Esophagus (tissue), 2 donors: ENCODE measurements around the gene BMPR1B. TPM values are rescaled to one million over a fixed set of nuclear protein-coding genes. Genes with fewer than 3 reads are reported as not detected.
A peak's percentile ranks its signal among the peaks of the same experiment; 100 is the strongest.

Experiments
- H3K27ac ChIP-seq, 2 donors: one replicate each; pipeline ENCODE4 v1.5.1; 2013; ENCODE audit warnings: low read depth in 2 of 2, mild to moderate bottlenecking in 2 of 2, inconsistent platforms in 1 of 2, low read length in 1 of 2, moderate library complexity in 1 of 2
- H3K27me3 ChIP-seq, 2 donors: one replicate each; pipeline ENCODE4 v1.6.1; 2013; ENCODE audit warnings: low read length in 2 of 2, control low read depth in 1 of 2, mild to moderate bottlenecking in 1 of 2; ENCODE audit not compliant: insufficient read depth in 2 of 2, control insufficient read depth in 1 of 2
- H3K36me3 ChIP-seq, 2 donors: one replicate each; pipeline ENCODE4 v1.6.1; 2013; ENCODE audit warnings: low read length in 1 of 2; ENCODE audit not compliant: control insufficient read depth in 2 of 2, insufficient read depth in 2 of 2
- H3K4me1 ChIP-seq, 2 donors: one replicate each; pipeline ENCODE4 v1.6.1; 2013; ENCODE audit warnings: low read length in 1 of 2; ENCODE audit not compliant: control insufficient read depth in 2 of 2, insufficient read depth in 2 of 2
- H3K4me3 ChIP-seq, 2 donors: one replicate each; pipeline ENCODE4 v1.5.1; 2013; ENCODE audit warnings: low read length in 2 of 2, mild to moderate bottlenecking in 2 of 2, low read depth in 1 of 2, moderate library complexity in 1 of 2
- H3K9me3 ChIP-seq, 2 donors: one replicate each; pipeline ENCODE4 v1.6.1; 2013; ENCODE audit warnings: mild to moderate bottlenecking in 2 of 2, low read depth in 1 of 2, low read length in 1 of 2, moderate library complexity in 1 of 2; ENCODE audit not compliant: control insufficient read depth in 2 of 2, insufficient read depth in 1 of 2
- WGBS, 2 donors: extraction: QIAGEN DNeasy Blood & Tissue Kit; methylation state at CpG; one replicate each; pipeline ENCODE4 v1.1.7; 2013; 5-methylcytosine and 5-hydroxymethylcytosine counted together
- polyA plus RNA-seq, 2 donors: library from polyadenylated mRNA; stranded (reverse); fragments of 200-250 nt; gene quantifications; one replicate each; pipeline ENCODE4 v1.2.3, GENCODE V29; 2013
- donor health status: healthy with polysubstance abuse.
- donor health status: Bipolar disorder and iron deficiency.

BMPR1B gene
- polyA plus RNA-seq: under 1 TPM; 0.18 to 0.22 TPM

- no peaks in the 10 kb centered on the region for H3K9me3 ChIP-seq
- H3K4me3 ChIP-seq: peak within 1 kb of the TSS; percentile 61 to 68
- no peaks in the 10 kb centered on the region for H3K4me1 ChIP-seq
- H3K27ac ChIP-seq: peak within 1 kb of the TSS in 1 of 2 donors; percentile 35
- WGBS, 2 donors: 4 to 7% methylated on average over 34 to 76 of the region's 77 CpGs
- H3K36me3 ChIP-seq: no peaks in the 10 kb centered on the region
- H3K27me3 ChIP-seq: peaks cover 7 to 8% of the 10 kb centered on the region in 2 donors
These were observed at the start of gene BMPR1B for GRCh38 chr4:94757192-94758140. BMPR1B (plus strand) TSS chr4:94757955; CDS start chr4:95104425, 346,470 bp downstream.

- Histone ChIP-seq H3K4me1 (no peaks in the 10 kb centered on the region), H3K27ac (no peak overlapping the region), H3K27me3 (no peaks in the 10 kb centered on the region), H3K4me3 (no peak overlapping the region), H3K9me3 (no peaks in the 10 kb centered on the region), H3K36me3 (no peaks in the 10 kb centered on the region)
- 84 to 86% methylated on average over 5 of the region's 5 CpGs for WGBS, 2 donors
These were observed 46.1 kb upstream of the BMPR1B start for GRCh38 chr4:94711635-94712034.

- no peaks in the 10 kb centered on the region for H3K9me3 ChIP-seq
- H3K4me1 ChIP-seq: no peaks in the 10 kb centered on the region
- no peaks in the 10 kb centered on the region for H3K27me3 ChIP-seq
- no peak overlapping the region for H3K4me3 ChIP-seq
- no peaks in the 10 kb centered on the region for H3K36me3 ChIP-seq
- H3K27ac ChIP-seq: no peak overlapping the region
- 70 to 71% methylated on average over 5 of the region's 5 CpGs for WGBS, 2 donors
These were observed 43.2 kb upstream of the BMPR1B start for GRCh38 chr4:94714365-94715160.

- no peak overlapping the region for H3K27ac ChIP-seq
- no peaks in the 10 kb centered on the region for H3K9me3 ChIP-seq
- H3K27me3 ChIP-seq: no peaks in the 10 kb centered on the region
- no peak overlapping the region for H3K4me3 ChIP-seq
- no peaks in the 10 kb centered on the region for H3K36me3 ChIP-seq
- 82 to 83% methylated on average over 6 of the region's 6 CpGs for WGBS, 2 donors
- no peaks in the 10 kb centered on the region for H3K4me1 ChIP-seq
These were observed 42.0 kb upstream of the BMPR1B start for GRCh38 chr4:94715726-94716125.

DNA sequence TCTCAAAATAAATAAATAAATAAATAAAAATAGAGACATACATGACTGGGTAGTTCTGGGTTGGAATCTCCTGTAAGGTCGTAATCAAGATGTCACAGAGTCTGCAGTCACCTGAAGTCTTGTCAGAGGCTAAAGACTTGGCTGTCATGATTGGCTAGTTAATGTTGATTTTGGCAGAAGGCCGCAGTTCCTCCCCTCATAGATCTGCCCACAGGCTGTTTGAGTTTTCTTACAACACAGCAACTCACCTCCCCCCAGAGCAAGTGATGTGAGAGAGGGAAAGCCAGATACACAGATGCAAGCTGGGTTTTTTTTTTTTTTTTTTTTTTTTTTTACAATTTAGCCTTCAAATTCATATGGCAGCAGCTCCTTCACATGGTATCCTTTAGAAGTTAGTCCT is 36.4 kb upstream of the BMPR1B start:
- Histone ChIP-seq H3K27ac (no peak overlapping the region), H3K9me3 (no peaks in the 10 kb centered on the region), H3K4me3 (no peak overlapping the region), H3K36me3 (no peaks in the 10 kb centered on the region), H3K4me1 (no peaks in the 10 kb centered on the region), H3K27me3 (no peaks in the 10 kb centered on the region)
- 64 to 74% methylated on average over 2 of the region's 2 CpGs for WGBS, 2 donors

DNA sequence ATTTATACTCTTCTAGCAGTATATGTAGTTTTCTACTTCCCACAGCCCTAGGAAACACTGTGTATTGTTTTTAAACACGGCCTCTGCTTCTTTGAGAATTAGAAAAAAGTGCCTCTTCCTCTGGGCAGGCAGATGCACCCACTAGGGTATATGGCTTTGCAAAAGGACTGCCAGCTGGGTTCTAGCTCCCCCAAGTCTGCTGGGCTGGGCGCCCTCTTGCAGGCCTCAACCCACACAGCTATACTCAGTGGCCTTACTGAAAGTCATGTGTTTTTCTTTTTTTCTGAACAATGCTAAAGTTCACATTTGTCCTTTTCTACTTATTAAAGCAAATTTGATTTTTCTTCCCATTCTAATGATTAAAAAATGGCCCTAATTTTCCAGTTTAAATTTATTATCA is 35.5 kb upstream of the BMPR1B start:
- H3K36me3 ChIP-seq: no peaks in the 10 kb centered on the region
- WGBS, 2 donors: 83 to 88% methylated on average over 2 of the region's 2 CpGs
- H3K4me3 ChIP-seq: no peak overlapping the region
- H3K4me1 ChIP-seq: no peaks in the 10 kb centered on the region
- H3K9me3 ChIP-seq: no peaks in the 10 kb centered on the region
- H3K27me3 ChIP-seq: no peaks in the 10 kb centered on the region
- no peak overlapping the region for H3K27ac ChIP-seq

DNA sequence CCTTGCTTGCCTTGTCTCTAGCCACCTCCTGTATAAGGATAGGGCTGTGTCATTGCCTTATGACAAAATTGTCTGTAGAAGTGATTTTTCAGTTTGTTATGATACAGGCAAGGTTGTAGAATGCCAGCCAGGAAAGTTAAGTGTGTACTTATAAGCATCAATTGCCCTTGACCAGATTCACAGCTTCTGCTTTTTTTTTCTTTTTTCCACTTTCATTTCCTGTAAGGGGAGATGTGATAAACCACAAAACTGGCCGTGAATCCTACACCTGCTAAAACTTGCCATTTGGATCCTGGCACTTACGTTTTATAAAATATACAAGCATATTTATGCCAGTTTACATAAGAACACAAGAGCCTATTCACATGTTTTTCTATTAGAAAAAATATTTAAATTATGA is 35.0 kb upstream of the BMPR1B start:
- Histone ChIP-seq H3K36me3 (no peaks in the 10 kb centered on the region), H3K27me3 (no peaks in the 10 kb centered on the region), H3K9me3 (no peaks in the 10 kb centered on the region), H3K27ac (no peak overlapping the region), H3K4me1 (no peaks in the 10 kb centered on the region), H3K4me3 (no peak overlapping the region)
- WGBS, 2 donors: 26 to 27% methylated on average over 2 of the region's 2 CpGs

DNA sequence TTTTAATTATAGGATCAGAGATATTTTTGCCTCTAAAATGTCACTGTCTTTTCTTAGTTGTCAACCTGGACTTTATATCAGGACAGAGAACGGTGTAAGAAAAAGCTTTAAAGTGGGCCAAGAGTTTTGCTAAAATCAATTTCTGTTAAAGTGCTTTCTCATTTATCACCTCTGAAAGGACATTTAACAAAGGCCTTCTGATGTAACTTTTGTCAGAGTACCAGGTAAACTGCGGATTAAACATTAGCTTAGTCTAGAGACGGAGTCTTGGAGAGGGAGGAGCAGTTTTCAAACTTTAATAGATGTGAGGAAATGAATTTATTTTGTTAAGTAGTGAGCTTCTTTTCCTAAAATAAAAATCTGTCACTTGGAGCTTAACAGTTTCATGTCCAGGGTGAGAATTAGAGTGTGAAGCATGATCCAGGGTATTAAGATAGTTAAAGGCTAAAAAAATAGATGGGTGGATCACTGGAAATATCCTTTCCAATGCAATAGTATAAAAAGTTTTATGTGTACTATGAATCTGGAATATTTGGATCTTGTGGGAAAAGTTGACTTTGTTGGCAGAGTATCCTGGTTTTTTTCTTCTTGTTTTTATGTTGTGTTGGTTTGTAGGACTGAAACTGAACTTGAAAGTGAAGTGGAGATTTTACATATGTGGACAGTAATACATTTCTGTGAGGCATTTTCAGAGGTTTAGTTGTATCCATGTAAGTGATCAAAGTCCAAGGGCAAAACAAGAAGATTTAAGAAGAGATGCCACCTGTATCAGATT is 33.6 kb upstream of the BMPR1B start:
- H3K27ac ChIP-seq: no peak overlapping the region
- no peaks in the 10 kb centered on the region for H3K27me3 ChIP-seq
- no peak overlapping the region for H3K4me3 ChIP-seq
- 56 to 73% methylated on average over 3 of the region's 3 CpGs for WGBS, 2 donors
- no peaks in the 10 kb centered on the region for H3K9me3 ChIP-seq
- H3K36me3 ChIP-seq: no peaks in the 10 kb centered on the region
- no peaks in the 10 kb centered on the region for H3K4me1 ChIP-seq

DNA sequence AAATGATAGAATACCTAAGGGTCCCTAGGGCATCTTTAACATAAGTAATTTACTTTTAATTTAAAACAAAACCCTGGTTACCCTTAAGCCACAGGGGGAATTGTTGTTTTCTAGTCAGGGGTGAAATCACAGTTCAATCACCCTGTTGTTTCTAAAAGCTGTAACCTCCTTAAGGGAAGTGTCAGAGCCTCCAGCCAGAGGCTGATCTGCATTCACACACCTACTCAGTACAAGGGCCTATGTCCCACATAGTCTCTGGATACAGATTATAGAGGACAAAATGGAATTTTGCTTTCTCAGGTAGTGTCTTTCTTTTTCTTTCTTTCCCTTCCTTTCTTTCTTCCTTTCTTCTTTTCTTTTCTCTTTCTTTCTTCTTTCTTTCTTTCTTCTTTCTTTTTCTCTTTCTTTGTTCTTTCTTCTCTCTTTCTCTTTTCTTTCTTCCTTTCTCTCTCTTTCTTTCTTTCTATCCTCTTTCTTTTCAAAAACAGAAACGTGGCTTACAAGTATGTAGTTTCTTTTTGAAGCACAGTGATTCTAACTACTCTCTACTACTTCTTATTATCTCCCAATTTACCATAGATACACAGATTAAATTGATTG is 31.1 kb upstream of the BMPR1B start:
- WGBS, 2 donors: 51 to 64% methylated on average over 1 of the region's 1 CpG
- no peaks in the 10 kb centered on the region for H3K27me3 ChIP-seq
- H3K4me1 ChIP-seq: no peaks in the 10 kb centered on the region
- H3K4me3 ChIP-seq: no peak overlapping the region
- no peak overlapping the region for H3K27ac ChIP-seq
- H3K9me3 ChIP-seq: no peaks in the 10 kb centered on the region
- no peaks in the 10 kb centered on the region for H3K36me3 ChIP-seq
